Measurements from ENCODE around the gene ACKR1. TPM values are rescaled to one million over a fixed set of nuclear protein-coding genes. Genes with fewer than 3 reads are reported as not detected.

ACKR1 gene, protein sequence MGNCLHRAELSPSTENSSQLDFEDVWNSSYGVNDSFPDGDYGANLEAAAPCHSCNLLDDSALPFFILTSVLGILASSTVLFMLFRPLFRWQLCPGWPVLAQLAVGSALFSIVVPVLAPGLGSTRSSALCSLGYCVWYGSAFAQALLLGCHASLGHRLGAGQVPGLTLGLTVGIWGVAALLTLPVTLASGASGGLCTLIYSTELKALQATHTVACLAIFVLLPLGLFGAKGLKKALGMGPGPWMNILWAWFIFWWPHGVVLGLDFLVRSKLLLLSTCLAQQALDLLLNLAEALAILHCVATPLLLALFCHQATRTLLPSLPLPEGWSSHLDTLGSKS
- total RNA-seq, result under 1 TPM in 2 of 5 donors, not detected in 3; 0.20 to 0.28 TPM
- not detected for total RNA-seq (2013)
- total RNA-seq, result 0 to 0.04 (median 0) reads per million in 29 experiments

DNA sequence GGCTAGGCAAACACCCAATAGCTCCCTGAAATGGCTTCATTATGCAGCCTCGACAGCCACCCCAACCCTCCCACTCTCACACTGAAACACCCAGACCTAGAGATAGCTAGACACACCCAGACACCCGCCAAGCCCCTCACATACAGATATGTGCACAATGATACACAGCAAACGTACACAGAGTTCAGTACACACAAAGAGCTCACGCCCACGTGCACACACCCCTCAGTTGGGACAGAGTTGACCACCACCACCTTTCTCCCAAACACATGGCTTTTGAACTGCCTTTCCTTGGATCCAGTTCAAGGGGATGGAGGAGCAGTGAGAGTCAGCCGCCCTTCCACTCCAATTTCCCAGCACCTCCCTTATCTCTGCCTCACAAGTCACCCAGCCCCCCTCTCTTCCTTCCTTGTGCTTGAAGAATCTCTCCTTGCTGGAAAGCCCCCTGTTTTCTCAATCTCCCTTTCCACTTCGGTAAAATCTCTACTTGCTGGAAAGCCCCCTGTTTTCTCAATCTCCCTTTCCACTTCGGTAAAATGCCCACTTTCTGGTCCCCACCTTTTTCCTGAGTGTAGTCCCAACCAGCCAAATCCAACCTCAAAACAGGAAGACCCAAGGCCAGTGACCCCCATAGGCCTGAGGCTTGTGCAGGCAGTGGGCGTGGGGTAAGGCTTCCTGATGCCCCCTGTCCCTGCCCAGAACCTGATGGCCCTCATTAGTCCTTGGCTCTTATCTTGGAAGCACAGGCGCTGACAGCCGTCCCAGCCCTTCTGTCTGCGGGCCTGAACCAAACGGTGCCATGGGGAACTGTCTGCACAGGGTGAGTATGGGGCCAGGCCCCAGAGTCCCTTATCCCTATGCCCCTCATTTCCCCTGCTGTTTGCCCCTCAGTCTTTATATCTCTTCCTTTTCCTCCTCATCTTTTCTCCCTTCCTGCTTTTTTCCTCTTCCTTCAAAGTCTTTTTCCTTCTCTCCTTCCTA is at the start of gene ACKR1:
TSS of gene ACKR1 (plus strand) at position 715 of the 981 bp plus-strand sequence. CDS start at position 800, 85 bp downstream.
- H3K4me1 Mint-ChIP-seq, result peaks cover 3 to 16% (median 4%) of the 10 kb centered on the region in 3 donors
- ChIA-PET POLR2A (no interaction called here), CTCF (interaction anchor here in 1 of 2 donors (1.4 kb wide), 1 partner anchor 10 kb away, joined by 5 read pairs; no protein-coding TSS in a partner anchor)
- Histone ChIP-seq H3K9me3 (no peaks in the 10 kb centered on the region), H3K27me3 (replicated peaks in 1 of 2; ENCODE audit: control insufficient read depth in 2 of 2, extremely low read depth in 1 of 2, insufficient read depth in 2 of 2, low read length in 1 of 2) (peaks cover 0 to 57% of the 10 kb centered on the region in 2 experiments), H3K27ac (ENCODE audit: low read length) (no peak within 1 kb of the TSS), H3K36me3 (ENCODE audit: control insufficient read depth in 2 of 2, extremely low read depth in 1 of 2, insufficient read depth in 1 of 2, low read length in 1 of 2) (no peaks in the 10 kb centered on the region), H3K4me1 (ENCODE audit: control insufficient read depth in 1 of 2, extremely low read depth in 1 of 2, insufficient read depth in 2 of 2, low read length in 2 of 2) (peaks cover 2 to 12% of the 10 kb centered on the region in 2 experiments), H3K4me3 (ENCODE audit: control insufficient read depth in 1 of 2, extremely low read depth in 1 of 2, low read length in 1 of 2) (no peak within 1 kb of the TSS)
- peaks cover 61 to 80% of the 10 kb centered on the region in 2 donors for H3K27me3 Mint-ChIP-seq
- ATAC-seq (replicated peaks in 1 of 4) (peak in 1 of 4 experiments; percentile 27), DNase-seq (no peak)
- H3K4me3 Mint-ChIP-seq, result no peak within 1 kb of the TSS
- H3K27ac Mint-ChIP-seq, result no peak within 1 kb of the TSS
- no peaks in the 10 kb centered on the region for H3K9me3 Mint-ChIP-seq
- WGBS (ENCODE audit: insufficient coverage), result 68% methylated on average over 13 of the region's 13 CpGs
- H3K36me3 Mint-ChIP-seq, result no peaks in the 10 kb centered on the region

DNA sequence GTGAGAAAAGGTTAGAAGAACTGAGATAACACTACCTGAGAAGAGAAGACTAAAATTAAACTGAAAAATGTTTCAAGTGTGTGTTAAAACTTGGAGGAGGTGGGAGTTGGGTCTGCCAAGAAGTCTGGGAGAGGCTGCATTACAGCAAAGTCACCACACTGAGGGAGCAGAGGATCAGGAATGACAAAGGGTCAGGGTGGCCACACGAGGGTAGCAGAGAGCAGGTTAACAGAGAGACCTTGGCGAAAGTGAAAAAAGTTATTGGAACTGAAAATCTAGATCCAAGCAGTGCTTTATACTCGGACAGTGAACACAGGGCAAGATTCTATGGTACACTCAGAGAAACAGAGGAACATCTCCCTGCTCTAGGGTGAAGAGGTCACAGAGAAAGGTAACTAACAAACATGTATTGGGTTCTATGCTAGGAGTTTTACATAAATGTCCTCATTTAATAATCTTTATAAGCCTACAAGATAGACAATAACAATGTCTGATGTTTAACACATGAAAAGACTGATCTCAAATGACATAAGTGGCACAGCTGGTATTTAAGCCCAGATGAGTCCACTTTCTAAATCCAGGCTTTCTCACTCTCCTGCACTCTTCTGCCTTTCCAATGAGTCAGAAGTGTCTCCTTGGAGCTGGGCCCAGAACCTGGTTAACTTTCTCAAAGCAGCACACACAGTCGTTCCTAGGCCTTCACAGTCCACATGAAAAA is 43.5 kb upstream of the ACKR1 start:
- ChIA-PET POLR2A (no interaction called here), CTCF (interaction anchor here (0.5 to 1.4 kb wide), 5 partner anchors 23 to 847 kb away, joined by 3 to 6 read pairs (median 3); no protein-coding TSS in a partner anchor)
- H3K27me3 Mint-ChIP-seq, result peaks cover 42 to 56% of the 10 kb centered on the region in 2 donors
- peaks cover 4 to 6% of the 10 kb centered on the region in 2 experiments for H3K27me3 ChIP-seq (replicated peaks in 1 of 2; ENCODE audit: control insufficient read depth in 2 of 2, extremely low read depth in 1 of 2, insufficient read depth in 2 of 2, low read length in 1 of 2)
- H3K4me3 Mint-ChIP-seq, result no peak overlapping the region
- peaks cover 2 to 7% (median 2%) of the 10 kb centered on the region in 3 donors for H3K4me1 Mint-ChIP-seq
- H3K4me1 ChIP-seq (ENCODE audit: control insufficient read depth in 1 of 2, extremely low read depth in 1 of 2, insufficient read depth in 2 of 2, low read length in 2 of 2), result no peaks in the 10 kb centered on the region
- no peaks in the 10 kb centered on the region for H3K36me3 ChIP-seq (ENCODE audit: control insufficient read depth in 2 of 2, extremely low read depth in 1 of 2, insufficient read depth in 1 of 2, low read length in 1 of 2)
- H3K9me3 Mint-ChIP-seq, result no peaks in the 10 kb centered on the region
- DNase-seq (peak; percentile 11 to 72 (median 45)), ATAC-seq (replicated peaks in 1 of 4) (peak; percentile 60 to 79 (median 68))
- 6% methylated on average over 3 of the region's 4 CpGs for WGBS (ENCODE audit: insufficient coverage)
- no peaks in the 10 kb centered on the region for H3K9me3 ChIP-seq
- no peak overlapping the region for H3K4me3 ChIP-seq (ENCODE audit: control insufficient read depth in 1 of 2, extremely low read depth in 1 of 2, low read length in 1 of 2)
- no peak overlapping the region for H3K27ac Mint-ChIP-seq
- H3K27ac ChIP-seq (ENCODE audit: low read length), result no peak overlapping the region
- no peaks in the 10 kb centered on the region for H3K36me3 Mint-ChIP-seq

DNA sequence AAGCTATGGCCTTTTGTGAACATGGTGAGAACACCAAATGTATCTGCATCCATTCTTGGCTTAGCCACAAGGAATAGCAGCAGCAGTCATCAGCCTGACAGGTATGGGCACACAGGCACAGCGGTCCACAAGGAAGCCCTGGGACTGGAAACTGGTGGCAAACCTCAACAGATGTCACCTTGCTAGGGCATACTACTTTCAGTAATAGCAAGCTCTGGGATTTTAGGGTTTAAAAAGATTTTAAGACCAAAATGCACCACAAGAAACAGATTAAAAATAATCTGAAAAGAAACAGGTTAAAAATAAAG is 43.0 kb upstream of the ACKR1 start:
- H3K36me3 Mint-ChIP-seq, result no peaks in the 10 kb centered on the region
- ChIA-PET CTCF (interaction anchor here in 1 of 2 donors (0.9 to 1.4 kb wide), 2 partner anchors 48 to 53 kb away, joined by 3 to 6 read pairs; no protein-coding TSS in a partner anchor), POLR2A (interaction anchor here in 1 of 2 donors (0.6 kb wide), 1 partner anchor 278 kb away, joined by 8 read pairs; no protein-coding TSS in a partner anchor)
- H3K4me3 Mint-ChIP-seq, result no peak overlapping the region
- no peak overlapping the region for H3K27ac Mint-ChIP-seq
- peaks cover 37 to 55% of the 10 kb centered on the region in 2 donors for H3K27me3 Mint-ChIP-seq
- Histone ChIP-seq H3K36me3 (ENCODE audit: control insufficient read depth in 2 of 2, extremely low read depth in 1 of 2, insufficient read depth in 1 of 2, low read length in 1 of 2) (no peaks in the 10 kb centered on the region), H3K9me3 (no peaks in the 10 kb centered on the region), H3K27me3 (replicated peaks in 1 of 2; ENCODE audit: control insufficient read depth in 2 of 2, extremely low read depth in 1 of 2, insufficient read depth in 2 of 2, low read length in 1 of 2) (peaks cover 6% of the 10 kb centered on the region in 2 experiments), H3K4me1 (ENCODE audit: control insufficient read depth in 1 of 2, extremely low read depth in 1 of 2, insufficient read depth in 2 of 2, low read length in 2 of 2) (no peaks in the 10 kb centered on the region), H3K27ac (ENCODE audit: low read length) (no peak overlapping the region), H3K4me3 (ENCODE audit: control insufficient read depth in 1 of 2, extremely low read depth in 1 of 2, low read length in 1 of 2) (no peak overlapping the region)
- H3K9me3 Mint-ChIP-seq, result no peaks in the 10 kb centered on the region
- DNase-seq (no peak), ATAC-seq (replicated peaks in 1 of 4) (no peak)
- 88% methylated on average over 1 of the region's 1 CpG for WGBS (ENCODE audit: insufficient coverage)
- peaks cover 2 to 7% (median 2%) of the 10 kb centered on the region in 3 donors for H3K4me1 Mint-ChIP-seq

DNA sequence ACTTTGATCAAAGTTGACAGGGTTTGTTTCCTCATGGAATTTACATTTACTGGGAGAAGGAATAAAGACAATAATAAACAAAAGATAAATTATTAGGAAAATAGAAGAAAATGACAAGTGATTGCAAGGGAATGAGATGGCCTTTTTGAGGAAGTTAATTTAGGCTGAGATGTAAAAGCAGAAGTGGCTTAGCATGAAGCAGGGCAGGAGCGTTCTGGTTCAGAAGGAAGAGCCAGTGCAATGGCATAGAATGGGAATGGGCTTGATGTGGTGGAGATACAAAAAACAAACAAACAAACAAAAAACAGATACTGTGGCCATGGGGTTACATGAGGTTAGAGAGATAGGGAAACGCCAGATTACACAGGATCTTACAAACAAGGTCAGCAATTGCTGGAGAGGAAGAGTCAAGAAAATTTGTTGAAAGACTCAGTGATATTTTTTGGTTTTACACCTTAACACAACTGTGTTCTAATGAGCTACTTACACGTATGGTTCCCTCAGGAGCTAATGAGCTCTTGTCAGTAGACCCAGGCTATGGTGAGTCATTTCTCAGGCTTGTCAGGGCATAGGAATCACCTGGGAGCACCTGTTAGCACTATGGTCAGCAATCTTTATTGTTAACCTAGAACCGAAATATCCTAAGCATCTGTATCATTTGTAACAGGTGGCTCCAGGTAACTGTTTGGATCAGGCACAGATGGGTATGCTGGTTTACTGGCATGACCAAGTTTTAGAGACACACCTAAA is 42.0 kb upstream of the ACKR1 start:
- H3K36me3 ChIP-seq (ENCODE audit: control insufficient read depth in 2 of 2, extremely low read depth in 1 of 2, insufficient read depth in 1 of 2, low read length in 1 of 2), result no peaks in the 10 kb centered on the region
- Mint-ChIP-seq H3K27ac (no peak overlapping the region), H3K27me3 (peaks cover 31 to 50% of the 10 kb centered on the region in 2 donors), H3K36me3 (no peaks in the 10 kb centered on the region), H3K9me3 (no peaks in the 10 kb centered on the region), H3K4me3 (no peak overlapping the region), H3K4me1 (peaks cover 2 to 7% (median 2%) of the 10 kb centered on the region in 3 donors)
- 25% methylated on average over 1 of the region's 4 CpGs for WGBS (ENCODE audit: insufficient coverage)
- CTCF ChIA-PET, result interaction anchor here in 1 of 2 donors (1.4 kb wide), 1 partner anchor 51 kb away, joined by 6 read pairs; no protein-coding TSS in a partner anchor
- POLR2A ChIA-PET, result interaction anchor here in 1 of 2 donors (0.6 kb wide), 1 partner anchor 279 kb away, joined by 8 read pairs; no protein-coding TSS in a partner anchor
- no peak overlapping the region for H3K4me3 ChIP-seq (ENCODE audit: control insufficient read depth in 1 of 2, extremely low read depth in 1 of 2, low read length in 1 of 2)
- no peaks in the 10 kb centered on the region for H3K4me1 ChIP-seq (ENCODE audit: control insufficient read depth in 1 of 2, extremely low read depth in 1 of 2, insufficient read depth in 2 of 2, low read length in 2 of 2)
- H3K27me3 ChIP-seq (replicated peaks in 1 of 2; ENCODE audit: control insufficient read depth in 2 of 2, extremely low read depth in 1 of 2, insufficient read depth in 2 of 2, low read length in 1 of 2), result peaks cover 6% of the 10 kb centered on the region in 2 experiments
- no peak for ATAC-seq (replicated peaks in 1 of 4)
- H3K27ac ChIP-seq (ENCODE audit: low read length), result no peak overlapping the region
- no peak for DNase-seq
- no peaks in the 10 kb centered on the region for H3K9me3 ChIP-seq

DNA sequence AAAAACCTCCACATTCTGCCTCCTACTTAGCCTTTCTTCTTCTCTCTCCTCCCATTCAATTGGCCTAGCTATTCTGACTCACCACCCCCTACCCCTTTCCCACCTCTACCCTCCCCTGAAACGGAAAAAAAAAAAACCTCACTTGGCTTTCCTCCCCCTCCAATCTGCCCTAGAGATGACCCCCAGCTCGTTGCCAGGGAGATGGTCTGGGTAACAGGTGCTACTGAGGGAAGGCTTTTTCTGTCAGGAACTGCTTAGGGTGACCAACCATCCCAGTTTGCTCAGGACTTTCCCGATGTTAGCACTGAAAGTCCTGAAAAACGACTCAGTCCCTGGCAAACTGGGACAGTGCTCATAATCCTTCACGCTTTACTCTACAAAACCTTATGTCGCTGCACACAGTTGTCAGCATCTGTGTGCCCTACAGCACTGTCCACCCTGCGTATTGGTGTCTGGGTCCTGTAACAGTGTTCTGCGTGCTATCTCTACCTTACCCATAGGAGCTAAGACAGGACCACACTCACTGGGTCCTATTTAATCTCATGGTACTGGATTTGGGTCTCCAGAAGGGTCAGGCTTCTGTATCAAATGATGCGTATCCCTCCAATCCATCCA is 41.0 kb upstream of the ACKR1 start:
- H3K36me3 Mint-ChIP-seq, result no peaks in the 10 kb centered on the region
- no peak overlapping the region for H3K4me3 Mint-ChIP-seq
- 83% methylated on average over 6 of the region's 9 CpGs for WGBS (ENCODE audit: insufficient coverage)
- no peak for DNase-seq
- CTCF ChIA-PET, result interaction anchor here in 1 of 2 donors (0.5 kb wide), 1 partner anchor 39 kb away, joined by 5 read pairs; no protein-coding TSS in a partner anchor
- ATAC-seq (replicated peaks in 1 of 4), result no peak
- H3K9me3 Mint-ChIP-seq, result no peaks in the 10 kb centered on the region
- Histone ChIP-seq H3K27ac (ENCODE audit: low read length) (no peak overlapping the region), H3K27me3 (replicated peaks in 1 of 2; ENCODE audit: control insufficient read depth in 2 of 2, extremely low read depth in 1 of 2, insufficient read depth in 2 of 2, low read length in 1 of 2) (peaks cover 10% of the 10 kb centered on the region in 2 experiments), H3K36me3 (ENCODE audit: control insufficient read depth in 2 of 2, extremely low read depth in 1 of 2, insufficient read depth in 1 of 2, low read length in 1 of 2) (no peaks in the 10 kb centered on the region), H3K4me3 (ENCODE audit: control insufficient read depth in 1 of 2, extremely low read depth in 1 of 2, low read length in 1 of 2) (no peak overlapping the region), H3K9me3 (no peaks in the 10 kb centered on the region), H3K4me1 (ENCODE audit: control insufficient read depth in 1 of 2, extremely low read depth in 1 of 2, insufficient read depth in 2 of 2, low read length in 2 of 2) (no peaks in the 10 kb centered on the region)
- H3K27ac Mint-ChIP-seq, result no peak overlapping the region
- POLR2A ChIA-PET, result no interaction called here
- H3K4me1 Mint-ChIP-seq, result peaks cover 2 to 7% (median 2%) of the 10 kb centered on the region in 3 donors
- peaks cover 38 to 56% of the 10 kb centered on the region in 2 donors for H3K27me3 Mint-ChIP-seq

Data from T-cell (primary cell).